Endothelial cell of umbilical vein (primary cell): ENCODE data around the gene PAPPA2. TPM values are rescaled to one million over a fixed set of nuclear protein-coding genes. Genes with fewer than 3 reads are reported as not detected.

ENCODE experiments used
- BruUV-seq: library from RNA; stranded (reverse); fragments of 400-500 nt; replicated peaks from 2 replicates; lab custom pipeline; 2021; lab: Mats Ljungman, UMichigan
- CTCF ChIA-PET: fragments of 300-600, 350-600 bp; sonication (Branson Sonifier 250); formaldehyde crosslinking; loops from one replicate; lab custom pipeline; 2021; ENCODE audit warnings: antibody characterized with exemption, inconsistent platforms; lab: Charles Lee
- POLR2A ChIA-PET: fragments of 300-600, 350-600 bp; sonication (Branson Sonifier 250); formaldehyde crosslinking; loops from one replicate; lab custom pipeline; 2021; ENCODE audit warnings: antibody characterized with exemption, inconsistent platforms; lab: Charles Lee
- DNase-seq: peaks from one replicate; pipeline ENCODE4 v3.0.0-alpha.2; 2011; ENCODE audit warnings: low read depth, low spot score
- FAIRE-seq: peaks from 2 replicates; lab custom pipeline; 2011; peaks lifted over from hg19 to GRCh38; lab: Jason Lieb, UNC
- H2AFZ ChIP-seq: 2 replicates; pipeline ENCODE4 v1.6.0; 2012; ENCODE audit warnings: low read depth, low read length, control low read depth, inconsistent platforms
- H3K27ac ChIP-seq: 2 replicates; pipeline ENCODE4 v1.5.1; 2011; ENCODE audit warnings: low read depth, mild to moderate bottlenecking, control low read depth, low read length, moderate library complexity; ENCODE audit not compliant: insufficient read depth
- H3K27me3 ChIP-seq, 2 experiments: 2 replicates each; pipeline versions ENCODE4 v1.6.0 to v1.6.1; 2011; ENCODE audit warnings: low read length in 2 of 2, mixed read lengths in 1 of 2; ENCODE audit not compliant: control insufficient read depth in 2 of 2, insufficient read depth in 2 of 2
- H3K36me3 ChIP-seq, 2 experiments: 2 replicates in 1 of 2; 3 replicates in 1 of 2; pipeline ENCODE4 v1.5.1; 2011; ENCODE audit warnings: low read length in 2 of 2, mild to moderate bottlenecking in 1 of 2, moderate library complexity in 1 of 2; ENCODE audit not compliant: control insufficient read depth in 2 of 2, insufficient read depth in 2 of 2; ENCODE audit errors: extremely low read depth in 1 of 2
- H3K4me1 ChIP-seq: 3 replicates; pipeline ENCODE4 v1.5.1; 2011; ENCODE audit warnings: mild to moderate bottlenecking, low read length; ENCODE audit not compliant: control insufficient read depth, insufficient read depth; ENCODE audit errors: extremely low read depth
- H3K4me2 ChIP-seq: 2 replicates; pipeline ENCODE4 v1.6.1; 2011; ENCODE audit warnings: low read length, control low read depth, mixed read lengths; ENCODE audit not compliant: insufficient read depth
- H3K4me3 ChIP-seq, 3 experiments: fragments of 200-600 bp in 1 of 3; sonication (generic), shearing (Covaris generic) in 1 of 3; replicated peaks in 1 of 3; 2 replicates each; pipeline ENCODE4 v1.5.1; 2011 to 2016; ENCODE audit warnings: control low read depth in 3 of 3, low read length in 3 of 3, mild to moderate bottlenecking in 2 of 3, inconsistent platforms in 1 of 3, low read depth in 1 of 3, moderate library complexity in 1 of 3; ENCODE audit not compliant: insufficient read depth in 1 of 3
- H3K79me2 ChIP-seq: 2 replicates; pipeline ENCODE4 v1.6.0; 2012; ENCODE audit warnings: low read length, inconsistent platforms; ENCODE audit not compliant: control insufficient read depth, insufficient read depth
- H3K9ac ChIP-seq: replicated peaks from 2 replicates; pipeline ENCODE3; 2011; ENCODE audit warnings: low read length, control low read depth; ENCODE audit not compliant: insufficient read depth; ENCODE audit errors: extremely low read depth
- H3K9me1 ChIP-seq: replicated peaks from 3 replicates; pipeline ENCODE4 v1.6.0; 2011; ENCODE audit warnings: mild to moderate bottlenecking, low read length; ENCODE audit not compliant: control insufficient read depth, insufficient read depth; ENCODE audit errors: extremely low read depth
- H3K9me3 ChIP-seq: replicated peaks from 2 replicates; pipeline ENCODE4 v1.5.1; 2012; ENCODE audit warnings: low read length, inconsistent platforms; ENCODE audit not compliant: control insufficient read depth, insufficient read depth
- H4K20me1 ChIP-seq: replicated peaks from 2 replicates; pipeline ENCODE3; 2011; ENCODE audit warnings: mild to moderate bottlenecking, low read length; ENCODE audit not compliant: control insufficient read depth, insufficient read depth; ENCODE audit errors: extremely low read depth
- CTCF ChIP-seq, 2 donors: IDR thresholded peaks; 1 replicate in 1 of 2; 2 replicates in 1 of 2; pipeline ENCODE4 v1.5.1; 2011; ENCODE audit warnings: low read length in 2 of 2, mild to moderate bottlenecking in 2 of 2, moderate library complexity in 2 of 2, control low read depth in 1 of 2, inconsistent platforms in 1 of 2, low read depth in 1 of 2; ENCODE audit not compliant: insufficient read depth in 1 of 2; ENCODE audit errors: extremely low read depth in 1 of 2
- EZH2 ChIP-seq: IDR thresholded peaks from 2 replicates; pipeline ENCODE4 v1.6.1; 2012; ENCODE audit warnings: borderline replicate concordance, low read depth, mild to moderate bottlenecking, moderate library complexity, low read length, inconsistent platforms; ENCODE audit not compliant: severe bottlenecking
- FOS ChIP-seq: IDR thresholded peaks from 2 replicates; pipeline ENCODE4 v1.6.1; 2011; ENCODE audit warnings: mild to moderate bottlenecking, low read length, moderate library complexity, borderline replicate concordance; ENCODE audit not compliant: insufficient read depth
- GATA2 ChIP-seq: IDR thresholded peaks from 2 replicates; pipeline ENCODE4 v1.7.0; 2011; ENCODE audit warnings: low read depth, mild to moderate bottlenecking, moderate library complexity, mixed read lengths, low read length; ENCODE audit not compliant: insufficient read length, insufficient read depth
- JUN ChIP-seq: IDR thresholded peaks from 2 replicates; pipeline ENCODE4 v1.6.1; 2011; ENCODE audit warnings: borderline replicate concordance, low read depth; ENCODE audit not compliant: insufficient read length, insufficient read depth
- MYC ChIP-seq: IDR thresholded peaks from one replicate; pipeline ENCODE4 v1.6.1; 2011; ENCODE audit warnings: mild to moderate bottlenecking, low read depth, low read length
- POLR2A ChIP-seq: IDR thresholded peaks from 2 replicates; pipeline ENCODE4 v1.6.1; 2012; ENCODE audit warnings: low read depth, mild to moderate bottlenecking, control low read depth, low read length
- POLR2AphosphoS5 ChIP-seq: IDR thresholded peaks from 2 replicates; pipeline ENCODE4 v1.6.1; 2012; ENCODE audit warnings: low read depth, mild to moderate bottlenecking, control low read depth, low read length, moderate library complexity; ENCODE audit not compliant: insufficient read depth
- dilution Hi-C: fragments of 300-500 bp; cut with MboI; formaldehyde crosslinking; loops from one replicate; pipeline ENCODE4 v1.15.0; 2019; ENCODE audit warnings: low sequenced_read_pairs; ENCODE audit not compliant: extremely low pct_ligation_motif_present
- intact Hi-C: fragments of 100-400 bp; cut with micrococcal nuclease; formaldehyde crosslinking; loops from one replicate; pipeline ENCODE4 v1.10.0; 2022
- polyA plus RNA-seq, 4 experiments: library from polyadenylated mRNA; depleted of rRNA in 3 of 4; stranded (reverse) in 3 of 4; unstranded in 1 of 4; fragments of >200 nt; gene quantifications; 2 replicates each; pipeline versions ENCODE4 v1.2.1 to v1.2.3, GENCODE V29; 2011 to 2012; ENCODE audit warnings: missing spikeins in 1 of 4
- total RNA-seq: library from RNA; stranded (reverse); gene quantifications from 2 replicates; pipeline ENCODE4 v1.2.3, GENCODE V29; 2021
- TF ChIP-seq, protein P1 (sequence below): IDR thresholded peaks from 2 replicates; pipeline ENCODE4 v1.6.1; 2011; ENCODE audit not compliant: insufficient read depth, insufficient read length

The PAPPA2 gene
- total and polyA plus RNA-seq, 2 donors (not counting 3 experiments of a cell fraction or from before 2014, with no cell fraction given) = not detected

DNA sequence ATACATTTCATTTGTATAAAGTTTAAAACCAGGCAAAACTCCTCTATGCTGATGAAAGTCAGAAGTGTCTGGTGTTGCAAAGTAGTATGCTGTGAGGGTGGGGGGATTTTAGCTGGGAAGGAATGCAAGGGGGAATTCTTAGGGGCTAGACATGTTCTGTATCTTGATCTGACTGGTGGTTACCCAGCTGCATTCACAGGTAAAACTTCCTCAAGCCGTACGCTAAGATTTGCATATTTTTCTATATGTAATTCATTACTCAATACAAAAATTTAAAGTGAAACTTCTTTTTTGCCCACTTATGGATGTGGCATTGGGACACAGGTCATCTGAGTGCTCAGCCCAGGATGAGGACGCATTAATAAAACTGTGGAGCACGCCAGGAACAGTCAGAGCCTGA is 323.3 kb downstream of the PAPPA2 start:
- Histone ChIP-seq H3K9ac (no peak overlapping the region), H3K36me3 (no peaks in the 10 kb centered on the region), H3K27ac (no peak overlapping the region), H3K4me1 (no peaks in the 10 kb centered on the region), H3K4me2 (no peak overlapping the region), H3K9me1 (no peaks in the 10 kb centered on the region), H3K9me3 (no peaks in the 10 kb centered on the region), H3K27me3 (no peaks in the 10 kb centered on the region), H3K79me2 (no peaks in the 10 kb centered on the region), H3K4me3 (no peak overlapping the region), H4K20me1 (no peaks in the 10 kb centered on the region), H2AFZ (no peak overlapping the region)
- DNase-seq (no peak), FAIRE-seq (no peak)
- ChIA-PET POLR2A (no interaction called here), CTCF (no interaction called here)
- no TSS peak for BruUV-seq
- TF ChIP-seq POLR2AphosphoS5 (no peak), POLR2A (no peak), GATA2 (no peak), EZH2 (no peak), MYC (no peak), JUN (no peak), CTCF (IDR thresholded peaks at IDR 0.05; ENCODE audit: extremely low read depth in 1 of 2, insufficient read depth in 1 of 2, low read depth in 1 of 2, low read length in 2 of 2) (no peak), FOS (no peak)
- TF ChIP-seq, protein P1, sequence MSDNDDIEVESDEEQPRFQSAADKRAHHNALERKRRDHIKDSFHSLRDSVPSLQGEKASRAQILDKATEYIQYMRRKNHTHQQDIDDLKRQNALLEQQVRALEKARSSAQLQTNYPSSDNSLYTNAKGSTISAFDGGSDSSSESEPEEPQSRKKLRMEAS = no peak
- dilution Hi-C loops (no loop called here), intact Hi-C loops (no loop called here)
